Measurements from ENCODE around the gene PRX.

DNA sequence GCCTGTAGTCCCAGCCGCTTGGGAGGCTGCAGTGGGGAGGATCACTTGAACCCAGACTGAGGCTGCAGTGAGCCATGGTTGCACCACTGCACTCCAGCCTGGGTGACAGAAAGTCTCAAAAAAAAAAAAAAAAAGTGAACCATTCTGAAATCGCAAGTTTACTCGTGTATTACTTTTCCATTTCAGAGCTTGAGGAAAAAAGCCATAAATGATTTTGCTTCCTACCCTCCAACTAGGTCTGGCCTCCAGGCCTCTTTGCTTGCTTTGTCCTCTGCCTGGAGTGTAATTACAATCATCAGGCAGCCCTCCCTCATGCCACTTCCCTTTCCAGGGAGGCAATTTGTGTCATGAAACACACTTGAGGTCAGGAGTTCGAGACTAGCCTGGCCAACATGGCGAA, 43.9 kb upstream of the PRX start:
- TF ChIP-seq POLR2A (IDR thresholded peaks at IDR 0.05), result no peak
- no peak for TF ChIP-seq CTCF (IDR thresholded peaks at IDR 0.05)
